AG09309 (cell line): ENCODE measurements around the gene KIF17.

ENCODE experiments used
- DNase-seq: peaks from one replicate; pipeline ENCODE4 v3.0.0-alpha.2; 2010; ENCODE audit warnings: low read depth
- H3K4me3 ChIP-seq: 2 replicates; pipeline ENCODE4 v1.5.1; 2011; ENCODE audit warnings: mild to moderate bottlenecking, low read depth, low read length, moderate library complexity; ENCODE audit not compliant: control insufficient read depth
- CTCF ChIP-seq: IDR thresholded peaks from 2 replicates; pipeline ENCODE4 v1.5.1; 2011; ENCODE audit warnings: mild to moderate bottlenecking, low read depth, low read length, inconsistent platforms; ENCODE audit not compliant: insufficient read depth, control insufficient read depth; ENCODE audit errors: missing control alignments

Gene KIF17

GRCh38 chr1:20731057-20731991 is 13.5 kb upstream of the KIF17 start:
- TF ChIP-seq CTCF, result no peak
- H3K4me3 ChIP-seq, result peak overlapping the region; percentile 61
- no peak for DNase-seq

GRCh38 chr1:20730690-20731056 is 12.9 kb upstream of the KIF17 start:
- DNase-seq, result no peak
- no peak overlapping the region for H3K4me3 ChIP-seq
- TF ChIP-seq CTCF, result no peak

GRCh38 chr1:20729990-20730689 is 12.3 kb upstream of the KIF17 start:
- DNase-seq, result no peak
- no peak for TF ChIP-seq CTCF
- H3K4me3 ChIP-seq, result no peak overlapping the region

- no peak for TF ChIP-seq CTCF
- DNase-seq, result no peak
- no peak overlapping the region for H3K4me3 ChIP-seq
Measured at GRCh38 chr1:20729155-20729931, 11.5 kb upstream of the KIF17 start.

GRCh38 chr1:20728371-20729154 is 10.8 kb upstream of the KIF17 start:
- H3K4me3 ChIP-seq, result no peak overlapping the region
- no peak for DNase-seq
- no peak for TF ChIP-seq CTCF
